HEK293 (cell line): Measurements from ENCODE around the gene BLMH.

Source experiments
- GLI2 ChIP-seq: fragments of 450-650 bp; formaldehyde crosslinking; IDR thresholded peaks from 2 replicates; pipeline ENCODE4; 2017; ENCODE audit warnings: missing biosample characterization, missing genetic modification characterization, low read depth, borderline replicate concordance
- GLIS1 ChIP-seq: fragments of 450-650 bp; formaldehyde crosslinking; IDR thresholded peaks from 2 replicates; pipeline ENCODE4 v1.5.1; 2016; ENCODE audit warnings: missing biosample characterization, missing genetic modification characterization
- HIC1 ChIP-seq: fragments of 450-650 bp; formaldehyde crosslinking; IDR thresholded peaks from 2 replicates; pipeline ENCODE4 v1.5.1; 2016; ENCODE audit warnings: missing biosample characterization, missing genetic modification characterization
- KLF16 ChIP-seq: fragments of 450-650 bp; formaldehyde crosslinking; IDR thresholded peaks from 2 replicates; pipeline ENCODE4 v1.5.1; 2017; ENCODE audit warnings: missing biosample characterization, missing genetic modification characterization
- MEIS1 ChIP-seq: sonication (generic); formaldehyde crosslinking; IDR thresholded peaks from 2 replicates; pipeline ENCODE4 v1.8.1; 2022; ENCODE audit warnings: missing genetic modification reagents, mild to moderate bottlenecking, borderline replicate concordance
- PATZ1 ChIP-seq: fragments of 450-650 bp; formaldehyde crosslinking; IDR thresholded peaks from 2 replicates; pipeline ENCODE4 v1.5.1; 2016; ENCODE audit warnings: missing biosample characterization, missing genetic modification characterization
- TCF7L2 ChIP-seq: IDR thresholded peaks from 2 replicates; pipeline ENCODE4 v1.6.1; 2011; ENCODE audit warnings: low read depth, mild to moderate bottlenecking, inconsistent platforms, low read length, moderate library complexity, borderline replicate concordance
- YY2 ChIP-seq: fragments of 450-650 bp; formaldehyde crosslinking; IDR thresholded peaks from 2 replicates; pipeline ENCODE4 v1.5.1; 2016; ENCODE audit warnings: missing biosample characterization, missing genetic modification characterization
- ZBTB10 ChIP-seq: fragments of 450-650 bp; formaldehyde crosslinking; IDR thresholded peaks from 2 replicates; pipeline ENCODE4 v1.5.1; 2016; ENCODE audit warnings: missing biosample characterization, missing genetic modification characterization
- ZBTB21 ChIP-seq: fragments of 450-650 bp; formaldehyde crosslinking; IDR thresholded peaks from 2 replicates; pipeline ENCODE4 v1.5.1; 2017; ENCODE audit warnings: missing biosample characterization, missing genetic modification characterization
- ZBTB48 ChIP-seq: fragments of 450-650 bp; formaldehyde crosslinking; IDR thresholded peaks from 2 replicates; pipeline ENCODE4 v1.5.1; 2016; ENCODE audit warnings: missing biosample characterization, missing genetic modification characterization
- ZBTB8A ChIP-seq: fragments of 450-650 bp; formaldehyde crosslinking; IDR thresholded peaks from 2 replicates; pipeline ENCODE4 v1.5.1; 2016; ENCODE audit warnings: missing biosample characterization, missing genetic modification characterization
- ZNF114 ChIP-seq: fragments of 450-650 bp; formaldehyde crosslinking; IDR thresholded peaks from 2 replicates; pipeline ENCODE4 v1.5.0; 2017; ENCODE audit warnings: missing biosample characterization, missing genetic modification characterization
- ZNF133 ChIP-seq: fragments of 450-650 bp; formaldehyde crosslinking; IDR thresholded peaks from 2 replicates; pipeline ENCODE4 v1.5.1; 2016; ENCODE audit warnings: missing biosample characterization, missing genetic modification characterization
- ZNF148 ChIP-seq: fragments of 450-650 bp; formaldehyde crosslinking; IDR thresholded peaks from 2 replicates; pipeline ENCODE4 v1.5.0; 2017; ENCODE audit warnings: missing biosample characterization, missing genetic modification characterization, borderline replicate concordance
- ZNF155 ChIP-seq: fragments of 450-650 bp; formaldehyde crosslinking; IDR thresholded peaks from 2 replicates; pipeline ENCODE4 v1.5.1; 2016; ENCODE audit warnings: missing biosample characterization, missing genetic modification characterization
- ZNF157 ChIP-seq: fragments of 450-650 bp; formaldehyde crosslinking; IDR thresholded peaks from 2 replicates; pipeline ENCODE4 v1.5.1; 2016; ENCODE audit warnings: missing biosample characterization, missing genetic modification characterization
- ZNF221 ChIP-seq: fragments of 450-650 bp; formaldehyde crosslinking; IDR thresholded peaks from 2 replicates; pipeline ENCODE4 v1.5.1; 2017; ENCODE audit warnings: missing biosample characterization, missing genetic modification characterization, borderline replicate concordance
- ZNF404 ChIP-seq: fragments of 450-650 bp; formaldehyde crosslinking; IDR thresholded peaks from 2 replicates; pipeline ENCODE4 v1.5.1; 2017; ENCODE audit warnings: missing biosample characterization, missing genetic modification characterization
- ZNF426 ChIP-seq: fragments of 450-650 bp; formaldehyde crosslinking; IDR thresholded peaks from 2 replicates; pipeline ENCODE4 v1.5.1; 2017; ENCODE audit warnings: missing biosample characterization, missing genetic modification characterization, mild to moderate bottlenecking, inconsistent platforms, moderate library complexity
- ZNF529 ChIP-seq: fragments of 450-650 bp; formaldehyde crosslinking; IDR thresholded peaks from 2 replicates; pipeline ENCODE4 v1.5.1; 2017; ENCODE audit warnings: missing genetic modification characterization, missing biosample characterization; ENCODE audit not compliant: insufficient replicate concordance
- ZNF585B ChIP-seq: fragments of 450-650 bp; formaldehyde crosslinking; IDR thresholded peaks from 2 replicates; pipeline ENCODE4 v1.5.1; 2016; ENCODE audit warnings: missing biosample characterization, missing genetic modification characterization
- ZNF623 ChIP-seq: fragments of 450-650 bp; formaldehyde crosslinking; IDR thresholded peaks from 2 replicates; pipeline ENCODE4 v1.5.1; 2016; ENCODE audit warnings: missing biosample characterization, missing genetic modification characterization
- ZNF654 ChIP-seq: fragments of 450-650 bp; formaldehyde crosslinking; IDR thresholded peaks from 2 replicates; pipeline ENCODE4 v1.5.1; 2016; ENCODE audit warnings: low read depth, missing biosample characterization, missing genetic modification characterization
- ZNF670 ChIP-seq: fragments of 450-650 bp; formaldehyde crosslinking; IDR thresholded peaks from 2 replicates; pipeline ENCODE4 v1.5.1; 2016; ENCODE audit warnings: missing biosample characterization, missing genetic modification characterization, low read depth
- ZNF776 ChIP-seq: fragments of 450-650 bp; formaldehyde crosslinking; IDR thresholded peaks from 2 replicates; pipeline ENCODE4 v1.5.0; 2017; ENCODE audit warnings: missing biosample characterization, missing genetic modification characterization, borderline replicate concordance
- ZNF837 ChIP-seq: fragments of 450-650 bp; formaldehyde crosslinking; IDR thresholded peaks from 2 replicates; pipeline ENCODE4 v1.5.1; 2016; ENCODE audit warnings: missing biosample characterization, missing genetic modification characterization
- ZNF843 ChIP-seq: fragments of 450-650 bp; formaldehyde crosslinking; IDR thresholded peaks from 2 replicates; pipeline ENCODE4 v1.5.1; 2016; ENCODE audit warnings: missing biosample characterization, missing genetic modification characterization
- ZSCAN16 ChIP-seq: fragments of 450-650 bp; formaldehyde crosslinking; IDR thresholded peaks from 2 replicates; pipeline ENCODE4 v1.5.1; 2016; ENCODE audit warnings: missing biosample characterization, missing genetic modification characterization
- TF ChIP-seq, protein P1 (sequence below): fragments of 450-650 bp; IDR thresholded peaks from 2 replicates; pipeline ENCODE4 v1.5.1; 2018; ENCODE audit warnings: missing biosample characterization, mild to moderate bottlenecking, missing genetic modification characterization

BLMH gene

GRCh38 chr17:30336369-30337171 is 44.8 kb upstream of the BLMH start (continued):
- TF ChIP-seq ZNF837 (tag by site-specific recombination) (no peak), ZNF133 (tag by site-specific recombination) (no peak), ZNF843 (tag by site-specific recombination) (no peak), HIC1 (tag by site-specific recombination) (no peak), ZNF623 (no peak), ZNF221 (tag by site-specific recombination) (no peak), ZNF529 (tag by site-specific recombination) (no peak), ZBTB21 (tag by site-specific recombination) (no peak), ZBTB8A (0 out of 2 replicates have a peak, but pooled peaks have one; percentile 20), ZNF585B (tag by site-specific recombination) (no peak), ZNF157 (tag by site-specific recombination) (no peak), ZBTB10 (tag by site-specific recombination) (no peak), ZNF404 (tag by site-specific recombination) (no peak), ZSCAN16 (tag by site-specific recombination) (no peak), GLIS1 (tag by site-specific recombination) (no peak), KLF16 (no peak), ZNF670 (no peak), ZNF776 (no peak), MEIS1 (CRISPR knock-in tag) (no peak), YY2 (0 out of 2 replicates have a peak, but pooled peaks have one; percentile 18), ZNF426 (no peak), GLI2 (tag by site-specific recombination) (no peak), ZNF654 (peak; percentile 37), ZNF148 (tag by site-specific recombination) (no peak), PATZ1 (no peak), ZBTB48 (no peak), TCF7L2 (no peak), ZNF114 (tag by site-specific recombination) (no peak), ZNF155 (tag by site-specific recombination) (no peak)
- TF ChIP-seq, protein P1, sequence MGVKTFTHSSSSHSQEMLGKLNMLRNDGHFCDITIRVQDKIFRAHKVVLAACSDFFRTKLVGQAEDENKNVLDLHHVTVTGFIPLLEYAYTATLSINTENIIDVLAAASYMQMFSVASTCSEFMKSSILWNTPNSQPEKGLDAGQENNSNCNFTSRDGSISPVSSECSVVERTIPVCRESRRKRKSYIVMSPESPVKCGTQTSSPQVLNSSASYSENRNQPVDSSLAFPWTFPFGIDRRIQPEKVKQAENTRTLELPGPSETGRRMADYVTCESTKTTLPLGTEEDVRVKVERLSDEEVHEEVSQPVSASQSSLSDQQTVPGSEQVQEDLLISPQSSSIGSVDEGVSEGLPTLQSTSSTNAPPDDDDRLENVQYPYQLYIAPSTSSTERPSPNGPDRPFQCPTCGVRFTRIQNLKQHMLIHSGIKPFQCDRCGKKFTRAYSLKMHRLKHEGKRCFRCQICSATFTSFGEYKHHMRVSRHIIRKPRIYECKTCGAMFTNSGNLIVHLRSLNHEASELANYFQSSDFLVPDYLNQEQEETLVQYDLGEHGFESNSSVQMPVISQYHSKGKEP (tag by site-specific recombination): no peak
